HG03520 (cell line): Measurements from ENCODE around the gene ACOXL.

Source experiments
- ATAC-seq: cut with Tn5 transposase; IDR thresholded peaks from one replicate; pipeline ENCODE4 v1.9.1; 2021; ENCODE audit warnings: mild to moderate bottlenecking, moderate library complexity; ENCODE audit not compliant: unreplicated experiment

ACOXL gene

GRCh38 chr2:111145103-111145760 lies 412.9 kb downstream of the ACOXL start:
- ATAC-seq: no peak

- no peak for ATAC-seq
Observed at GRCh38 chr2:111145951-111146350, 413.6 kb downstream of the ACOXL start.

GRCh38 chr2:111148225-111148873 lies 416.0 kb downstream of the ACOXL start:
- ATAC-seq: no peak

- no peak for ATAC-seq
Observed at GRCh38 chr2:111148925-111149324, 416.6 kb downstream of the ACOXL start.

- no peak for ATAC-seq
Observed at GRCh38 chr2:111149882-111150455, 417.6 kb downstream of the ACOXL start.

GRCh38 chr2:111154758-111155157 lies 422.4 kb downstream of the ACOXL start:
- ATAC-seq: no peak

GRCh38 chr2:111155610-111156009 lies 423.2 kb downstream of the ACOXL start:
- ATAC-seq: no peak

GRCh38 chr2:111156529-111156928 lies 424.2 kb downstream of the ACOXL start:
- ATAC-seq: no peak

GRCh38 chr2:111157071-111157661 lies 424.8 kb downstream of the ACOXL start:
- peak; percentile 34 for ATAC-seq

GRCh38 chr2:111157798-111158197 lies 425.4 kb downstream of the ACOXL start:
- peak; percentile 72 for ATAC-seq

GRCh38 chr2:111159641-111160040 lies 427.3 kb downstream of the ACOXL start:
- ATAC-seq: no peak

- no peak for ATAC-seq
Observed at GRCh38 chr2:111160758-111161157, 428.4 kb downstream of the ACOXL start.

GRCh38 chr2:111161971-111162370 lies 429.6 kb downstream of the ACOXL start:
- ATAC-seq: no peak

GRCh38 chr2:111162718-111163331 lies 430.5 kb downstream of the ACOXL start:
- ATAC-seq: no peak

- ATAC-seq: no peak
Observed at GRCh38 chr2:111164078-111164477, 431.7 kb downstream of the ACOXL start.

GRCh38 chr2:111165084-111165483 lies 432.7 kb downstream of the ACOXL start:
- ATAC-seq: no peak

GRCh38 chr2:111166115-111166514 lies 433.7 kb downstream of the ACOXL start:
- ATAC-seq: no peak

- no peak for ATAC-seq
Observed at GRCh38 chr2:111167076-111167862, 434.9 kb downstream of the ACOXL start.

GRCh38 chr2:111167863-111168162 lies 435.4 kb downstream of the ACOXL start:
- no peak for ATAC-seq
